ENCODE data around the gene FBXW12.

DNA sequence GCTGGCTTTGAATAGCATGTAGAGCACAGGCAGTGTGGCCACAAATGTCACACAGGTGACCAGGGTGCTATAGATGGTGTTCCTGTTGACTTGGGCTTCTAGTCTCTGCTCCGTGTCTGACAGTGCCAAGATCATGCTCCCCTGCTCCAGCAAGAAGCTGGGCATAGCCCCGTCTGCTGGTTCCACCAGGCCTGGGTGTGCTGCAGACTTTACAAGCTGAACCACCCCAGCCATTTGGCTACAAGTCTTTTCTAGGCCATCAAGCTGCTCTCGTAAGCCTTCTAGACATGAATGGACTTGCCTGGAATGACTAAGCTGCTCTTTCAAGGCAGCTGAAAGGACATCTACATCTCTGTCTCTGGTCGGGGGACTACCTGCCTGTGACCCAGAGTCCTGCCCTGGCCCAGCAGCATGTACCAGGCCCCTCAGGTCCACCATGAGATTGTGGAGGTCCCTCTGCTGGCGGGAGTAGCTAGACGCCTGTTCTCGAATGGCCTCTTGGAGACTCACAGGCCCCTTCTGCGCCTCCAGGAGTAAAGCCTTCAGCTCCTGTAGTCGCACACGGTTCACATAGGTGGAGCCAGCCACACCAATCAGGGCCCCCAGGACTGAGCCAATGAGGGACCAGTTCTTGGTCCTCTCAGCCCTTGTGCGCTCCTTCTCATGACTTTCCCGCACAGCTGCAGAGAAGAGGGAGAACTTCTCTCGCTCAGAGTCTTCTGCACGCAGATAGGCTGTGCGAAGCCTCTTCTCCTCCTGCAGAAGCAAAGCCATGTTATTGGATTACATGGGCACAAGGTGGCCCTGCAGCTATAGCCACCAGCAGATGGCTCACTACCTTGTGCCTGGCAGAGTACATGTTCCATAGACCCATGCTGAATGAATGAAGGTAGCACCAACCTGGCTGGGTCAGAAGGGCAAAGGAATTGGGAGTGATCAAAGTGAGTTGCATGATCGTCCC, 60.7 kb downstream of the FBXW12 start:
- TF ChIP-seq SUZ12 (IDR thresholded peaks at IDR 0.05) (no peak), FOXM1 (IDR thresholded peaks at IDR 0.05; ENCODE audit: borderline replicate concordance) (no peak), TARDBP (IDR thresholded peaks at IDR 0.05) (no peak), NFRKB (IDR thresholded peaks at IDR 0.05) (no peak), ARNT (IDR thresholded peaks at IDR 0.05) (no peak), CTBP1 (IDR thresholded peaks at IDR 0.05; ENCODE audit: borderline replicate concordance) (no peak)
- TF ChIP-seq, protein P1, sequence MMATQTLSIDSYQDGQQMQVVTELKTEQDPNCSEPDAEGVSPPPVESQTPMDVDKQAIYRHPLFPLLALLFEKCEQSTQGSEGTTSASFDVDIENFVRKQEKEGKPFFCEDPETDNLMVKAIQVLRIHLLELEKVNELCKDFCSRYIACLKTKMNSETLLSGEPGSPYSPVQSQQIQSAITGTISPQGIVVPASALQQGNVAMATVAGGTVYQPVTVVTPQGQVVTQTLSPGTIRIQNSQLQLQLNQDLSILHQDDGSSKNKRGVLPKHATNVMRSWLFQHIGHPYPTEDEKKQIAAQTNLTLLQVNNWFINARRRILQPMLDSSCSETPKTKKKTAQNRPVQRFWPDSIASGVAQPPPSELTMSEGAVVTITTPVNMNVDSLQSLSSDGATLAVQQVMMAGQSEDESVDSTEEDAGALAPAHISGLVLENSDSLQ (IDR thresholded peaks at IDR 0.05): no peak

Data from HEK293T (cell line).